HG03460 (cell line): Measurements from ENCODE around the gene MAP3K4.

Experiments
- ATAC-seq: cut with Tn5 transposase; IDR thresholded peaks from one replicate; pipeline ENCODE4 v1.9.1; 2021; ENCODE audit not compliant: unreplicated experiment

Gene MAP3K4

GRCh38 chr6:160991406-160992060, at the start of gene MAP3K4:
TSS of gene MAP3K4 (plus strand) at chr6:160991769. CDS start at chr6:160991932, 163 bp downstream.
- ATAC-seq, result peak; percentile 70

GRCh38 chr6:160943997-160944396, 47.6 kb upstream of the MAP3K4 start:
- no peak for ATAC-seq

- no peak for ATAC-seq
These were observed 45.9 kb upstream of the MAP3K4 start for GRCh38 chr6:160945516-160946177.

GRCh38 chr6:160949531-160949930, 42.0 kb upstream of the MAP3K4 start:
- no peak for ATAC-seq

- ATAC-seq, result no peak
These were observed 41.1 kb upstream of the MAP3K4 start for GRCh38 chr6:160950507-160950906.

- no peak for ATAC-seq
These were observed 40.2 kb upstream of the MAP3K4 start for GRCh38 chr6:160951187-160952030.

- ATAC-seq, result no peak
These were observed 38.8 kb upstream of the MAP3K4 start for GRCh38 chr6:160952633-160953281.

GRCh38 chr6:160955508-160956295, 35.9 kb upstream of the MAP3K4 start:
- ATAC-seq, result no peak

GRCh38 chr6:160956300-160957035, 35.1 kb upstream of the MAP3K4 start:
- no peak for ATAC-seq

- no peak for ATAC-seq
These were observed 31.7 kb upstream of the MAP3K4 start for GRCh38 chr6:160959726-160960435.

- ATAC-seq, result no peak
These were observed 30.7 kb upstream of the MAP3K4 start for GRCh38 chr6:160960839-160961238.

GRCh38 chr6:160962835-160963623, 28.5 kb upstream of the MAP3K4 start:
- ATAC-seq, result no peak

- no peak for ATAC-seq
These were observed 27.9 kb upstream of the MAP3K4 start for GRCh38 chr6:160963651-160964050.

- ATAC-seq, result no peak
These were observed 25.7 kb upstream of the MAP3K4 start for GRCh38 chr6:160965893-160966292.

GRCh38 chr6:160966493-160967229, 24.9 kb upstream of the MAP3K4 start:
- ATAC-seq, result no peak

- no peak for ATAC-seq
These were observed 24.2 kb upstream of the MAP3K4 start for GRCh38 chr6:160967351-160967750.

GRCh38 chr6:160967833-160968232, 23.7 kb upstream of the MAP3K4 start:
- no peak for ATAC-seq

- ATAC-seq, result no peak
These were observed 20.4 kb upstream of the MAP3K4 start for GRCh38 chr6:160971171-160971570.
